H9 (cell line): ENCODE results near the gene NRXN3. TPM values are rescaled to one million over a fixed set of nuclear protein-coding genes. Genes with fewer than 3 reads are reported as not detected.

ENCODE experiments used
- DNase-seq: peaks from one replicate; pipeline ENCODE4 v3.0.0-alpha.2; 2017
- H2AFZ ChIP-seq: one replicate; pipeline ENCODE4 v1.6.1; 2013; ENCODE audit warnings: mild to moderate bottlenecking, low read length, control low read depth, moderate library complexity
- H2AK5ac ChIP-seq: 2 replicates; pipeline ENCODE4 v1.6.1; 2013; ENCODE audit warnings: low read length, control low read depth, mixed read lengths; ENCODE audit not compliant: insufficient read length
- H2BK120ac ChIP-seq: one replicate; pipeline ENCODE4 v1.6.1; 2013; ENCODE audit warnings: low read depth, mild to moderate bottlenecking, low read length, control low read depth, inconsistent platforms; ENCODE audit not compliant: poor library complexity, severe bottlenecking
- H2BK12ac ChIP-seq: 2 replicates; pipeline ENCODE4 v1.6.1; 2013; ENCODE audit warnings: low read length, control low read depth, mixed read lengths, low read depth; ENCODE audit not compliant: insufficient read length
- H2BK15ac ChIP-seq: 2 replicates; pipeline ENCODE4 v1.6.1; 2013; ENCODE audit warnings: low read depth, low read length, control low read depth
- H2BK20ac ChIP-seq: one replicate; pipeline ENCODE4 v1.6.1; 2013; ENCODE audit warnings: low read depth, mild to moderate bottlenecking, low read length, control low read depth, inconsistent platforms; ENCODE audit not compliant: poor library complexity, severe bottlenecking
- H2BK5ac ChIP-seq: 2 replicates; pipeline ENCODE4 v1.6.1; 2013; ENCODE audit warnings: low read length, control low read depth, mixed read lengths; ENCODE audit not compliant: insufficient read length
- H3K14ac ChIP-seq: 2 replicates; pipeline ENCODE4 v1.6.1; 2013; ENCODE audit warnings: low read length, control low read depth; ENCODE audit not compliant: insufficient read depth
- H3K18ac ChIP-seq: 2 replicates; pipeline ENCODE4 v1.6.1; 2013; ENCODE audit warnings: low read depth, mild to moderate bottlenecking, mixed read lengths, low read length, control low read depth; ENCODE audit not compliant: insufficient read length
- H3K23ac ChIP-seq: 2 replicates; pipeline ENCODE4 v1.6.1; 2013; ENCODE audit warnings: low read length, control low read depth, mixed read lengths, low read depth; ENCODE audit not compliant: insufficient read length
- H3K23me2 ChIP-seq: 2 replicates; pipeline ENCODE4 v1.6.1; 2013; ENCODE audit warnings: low read depth, mild to moderate bottlenecking, mixed read lengths, low read length, control low read depth; ENCODE audit not compliant: insufficient read length, poor library complexity, severe bottlenecking
- H3K27ac ChIP-seq: 2 replicates; pipeline ENCODE4 v1.5.1; 2013; ENCODE audit warnings: low read length, control low read depth, mixed read lengths, low read depth; ENCODE audit not compliant: insufficient read length
- H3K27me3 ChIP-seq: 2 replicates; pipeline ENCODE4 v1.6.1; 2013; ENCODE audit warnings: low read length, control low read depth, inconsistent platforms; ENCODE audit not compliant: insufficient read depth
- H3K4ac ChIP-seq: 2 replicates; pipeline ENCODE4 v1.6.1; 2013; ENCODE audit warnings: low read depth, mild to moderate bottlenecking, control low read depth, inconsistent platforms, low read length, moderate library complexity
- H3K4me1 ChIP-seq: 2 replicates; pipeline ENCODE4 v1.6.1; 2013; ENCODE audit warnings: low read length, control low read depth, inconsistent platforms; ENCODE audit not compliant: insufficient read depth
- H3K4me2 ChIP-seq: 2 replicates; pipeline ENCODE4 v1.6.1; 2013; ENCODE audit warnings: low read length, control low read depth, mixed read lengths; ENCODE audit not compliant: insufficient read length, insufficient read depth
- H3K56ac ChIP-seq: 2 replicates; pipeline ENCODE4 v1.6.1; 2013; ENCODE audit warnings: low read depth, mild to moderate bottlenecking, mixed read lengths, low read length, control low read depth; ENCODE audit not compliant: insufficient read length
- H3K79me1 ChIP-seq: 2 replicates; pipeline ENCODE4 v1.6.1; 2013; ENCODE audit warnings: low read depth, mild to moderate bottlenecking, moderate library complexity, low read length, control low read depth, inconsistent platforms; ENCODE audit not compliant: insufficient read depth, poor library complexity, severe bottlenecking
- H3K79me2 ChIP-seq: 2 replicates; pipeline ENCODE4 v1.6.1; 2013; ENCODE audit warnings: low read length, control low read depth, inconsistent platforms; ENCODE audit not compliant: insufficient read depth
- H3K9ac ChIP-seq: 2 replicates; pipeline ENCODE4 v1.6.1; 2013; ENCODE audit warnings: low read length, control low read depth, mixed read lengths; ENCODE audit not compliant: insufficient read length; ENCODE audit errors: extremely low read depth
- H3K9me3 ChIP-seq: one replicate; pipeline ENCODE4 v1.6.1; 2013; ENCODE audit warnings: low read depth, low read length, inconsistent platforms; ENCODE audit not compliant: control insufficient read depth
- H3T11ph ChIP-seq: one replicate; pipeline ENCODE4 v1.6.1; 2013; ENCODE audit warnings: mild to moderate bottlenecking, low read length, control low read depth, inconsistent platforms
- H4K20me1 ChIP-seq: one replicate; pipeline ENCODE4 v1.6.1; 2013; ENCODE audit not compliant: control insufficient read depth, insufficient read length, insufficient read depth
- H4K5ac ChIP-seq: 2 replicates; pipeline ENCODE4 v1.6.1; 2013; ENCODE audit warnings: low read depth, mild to moderate bottlenecking, mixed read lengths, low read length, control low read depth; ENCODE audit not compliant: insufficient read length
- H4K8ac ChIP-seq: replicated peaks from 2 replicates; pipeline ENCODE4 v1.6.1; 2013; ENCODE audit warnings: low read length, control low read depth, mixed read lengths, low read depth; ENCODE audit not compliant: insufficient read length
- H4K91ac ChIP-seq: 2 replicates; pipeline ENCODE4 v1.6.1; 2013; ENCODE audit warnings: low read depth, mild to moderate bottlenecking, moderate library complexity, mixed read lengths, low read length, control low read depth; ENCODE audit not compliant: insufficient read length
- H3K27ac Mint-ChIP-seq, 3 experiments: 2 replicates in 2 of 3; 3 replicates in 1 of 3; pipeline ENCODE4 v1.8.0; 2020 to 2021; ENCODE audit warnings: mixed read lengths in 3 of 3, mild to moderate bottlenecking in 1 of 3, moderate library complexity in 1 of 3
- H3K27me3 Mint-ChIP-seq: 2 replicates; pipeline ENCODE4 v1.8.0; 2021; ENCODE audit warnings: low read depth, mild to moderate bottlenecking, moderate library complexity, mixed read lengths
- H3K36me3 Mint-ChIP-seq, 3 experiments: 2 replicates in 2 of 3; 3 replicates in 1 of 3; pipeline ENCODE4 v1.8.0; 2020 to 2021; ENCODE audit warnings: low read depth in 3 of 3, mixed read lengths in 3 of 3; ENCODE audit not compliant: insufficient read depth in 1 of 3
- H3K4me1 Mint-ChIP-seq, 2 experiments: 2 replicates each; pipeline ENCODE4 v1.8.0; 2020; ENCODE audit warnings: mixed read lengths in 2 of 2
- H3K4me3 Mint-ChIP-seq, 2 experiments: 2 replicates in 1 of 2; 3 replicates in 1 of 2; pipeline ENCODE4 v1.8.0; 2020 to 2021; ENCODE audit warnings: mild to moderate bottlenecking in 2 of 2, mixed read lengths in 2 of 2, moderate library complexity in 1 of 2
- H3K9me3 Mint-ChIP-seq, 2 experiments: 2 replicates in 1 of 2; 3 replicates in 1 of 2; pipeline ENCODE4 v1.8.0; 2020; ENCODE audit warnings: mild to moderate bottlenecking in 2 of 2, mixed read lengths in 2 of 2, moderate library complexity in 1 of 2
- WGBS: extraction: QIAGEN DNeasy Blood & Tissue Kit; methylation state at CpG from one replicate; pipeline ENCODE4 v1.1.7; 2013; ENCODE audit warnings: missing lambda C conversion rate, low lambda C conversion rate, mixed read lengths; ENCODE audit not compliant: insufficient read length; ENCODE audit errors: extremely low coverage; 5-methylcytosine and 5-hydroxymethylcytosine counted together
- total RNA-seq: library from RNA; stranded (reverse); gene quantifications from 2 replicates; pipeline ENCODE4 v1.2.1, GENCODE V29; 2021
- TF ChIP-seq, protein P1 (sequence below): fragments of 200-600 bp; sonication (generic); conservative IDR thresholded peaks from 3 replicates; pipeline ENCODE4 v1.8.0; 2021; ENCODE audit warnings: antibody characterized with exemption, mild to moderate bottlenecking

NRXN3 gene
- total RNA-seq, 1 experiment from 2014 or later: 1.8 TPM

DNA sequence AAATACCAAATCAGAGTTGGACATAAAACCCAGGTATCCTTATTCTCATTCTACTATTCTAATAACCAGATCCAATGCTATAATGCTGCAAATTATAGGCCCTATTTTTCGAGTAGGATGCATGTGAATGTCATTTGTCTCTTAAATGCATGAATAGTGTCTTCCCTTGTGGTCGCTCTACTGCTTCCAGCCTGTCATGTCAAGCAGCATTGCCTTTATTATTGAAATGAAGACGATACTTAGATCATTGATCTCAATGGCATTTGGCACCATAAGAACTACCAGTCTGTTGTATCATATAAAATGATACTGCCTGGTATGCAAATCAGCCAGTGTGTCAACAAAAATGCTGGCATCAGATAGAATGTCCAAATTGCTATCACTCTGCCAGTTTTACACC lies 1392.0 kb downstream of the NRXN3 start:
- H3K9me3 ChIP-seq: no peaks in the 10 kb centered on the region
- H3K79me1 ChIP-seq: no peaks in the 10 kb centered on the region
- Mint-ChIP-seq H3K9me3 (no peaks in the 10 kb centered on the region), H3K4me1 (peaks cover 11 to 17% of the 10 kb centered on the region in 2 experiments; a peak in 3 of 4 replicates), H3K27ac (no peak overlapping the region), H3K4me3 (no peak overlapping the region), H3K36me3 (no peaks in the 10 kb centered on the region), H3K27me3 (no peaks in the 10 kb centered on the region)
- no peak overlapping the region for H3K4ac ChIP-seq
- no peak overlapping the region for H4K8ac ChIP-seq
- H3K9ac ChIP-seq: no peak overlapping the region
- no peak overlapping the region for H2AFZ ChIP-seq
- no peak overlapping the region for H2BK12ac ChIP-seq
- no peak overlapping the region for H2BK15ac ChIP-seq
- no peak overlapping the region for H3K23ac ChIP-seq
- no peak overlapping the region for H3K18ac ChIP-seq
- TF ChIP-seq, protein P1, sequence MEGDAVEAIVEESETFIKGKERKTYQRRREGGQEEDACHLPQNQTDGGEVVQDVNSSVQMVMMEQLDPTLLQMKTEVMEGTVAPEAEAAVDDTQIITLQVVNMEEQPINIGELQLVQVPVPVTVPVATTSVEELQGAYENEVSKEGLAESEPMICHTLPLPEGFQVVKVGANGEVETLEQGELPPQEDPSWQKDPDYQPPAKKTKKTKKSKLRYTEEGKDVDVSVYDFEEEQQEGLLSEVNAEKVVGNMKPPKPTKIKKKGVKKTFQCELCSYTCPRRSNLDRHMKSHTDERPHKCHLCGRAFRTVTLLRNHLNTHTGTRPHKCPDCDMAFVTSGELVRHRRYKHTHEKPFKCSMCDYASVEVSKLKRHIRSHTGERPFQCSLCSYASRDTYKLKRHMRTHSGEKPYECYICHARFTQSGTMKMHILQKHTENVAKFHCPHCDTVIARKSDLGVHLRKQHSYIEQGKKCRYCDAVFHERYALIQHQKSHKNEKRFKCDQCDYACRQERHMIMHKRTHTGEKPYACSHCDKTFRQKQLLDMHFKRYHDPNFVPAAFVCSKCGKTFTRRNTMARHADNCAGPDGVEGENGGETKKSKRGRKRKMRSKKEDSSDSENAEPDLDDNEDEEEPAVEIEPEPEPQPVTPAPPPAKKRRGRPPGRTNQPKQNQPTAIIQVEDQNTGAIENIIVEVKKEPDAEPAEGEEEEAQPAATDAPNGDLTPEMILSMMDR: no peak
- H2AK5ac ChIP-seq: no peak overlapping the region
- H3T11ph ChIP-seq: no peak overlapping the region
- no peaks in the 10 kb centered on the region for H3K79me2 ChIP-seq
- no peak overlapping the region for H4K5ac ChIP-seq
- no peak overlapping the region for H3K14ac ChIP-seq
- no peak overlapping the region for H2BK120ac ChIP-seq
- H3K4me1 ChIP-seq: no peaks in the 10 kb centered on the region; the same call in 1 of the 2 replicates
- H3K27me3 ChIP-seq: no peaks in the 10 kb centered on the region
- no peak overlapping the region for H2BK5ac ChIP-seq
- H4K91ac ChIP-seq: no peak overlapping the region
- H4K20me1 ChIP-seq: no peaks in the 10 kb centered on the region
- no peaks in the 10 kb centered on the region for H3K23me2 ChIP-seq
- WGBS: no CpG with 5 or more reads among the region's 3 CpGs
- no peak overlapping the region for H3K56ac ChIP-seq
- no peak overlapping the region for H2BK20ac ChIP-seq
- H3K4me2 ChIP-seq: no peak overlapping the region
- no peak for DNase-seq
- H3K27ac ChIP-seq: no peak overlapping the region
